Activated T-helper 17 cell treated with anti-CD3 and anti-CD28 coated beads, Interleukin-2, amount 50 U/mL, for 72 hours (primary cell): ENCODE measurements around the gene EDAR. TPM values are rescaled to one million over a fixed set of nuclear protein-coding genes. Genes with fewer than 3 reads are reported as not detected.
A peak's percentile ranks its signal among the peaks of the same experiment; 100 is the strongest.

Experiments used
- ATAC-seq: fragments of 150-1000 bp; cut with Tn5 transposase; replicated peaks from 2 replicates; pipeline ENCODE4 v1.10.0; 2021; ENCODE audit warnings: mild to moderate bottlenecking, moderate library complexity
- H3K27ac Mint-ChIP-seq: one replicate; pipeline ENCODE4 v1.8.0; 2022; ENCODE audit warnings: mixed read lengths
- H3K27me3 Mint-ChIP-seq: one replicate; pipeline ENCODE4 v1.8.0; 2022; ENCODE audit warnings: mixed read lengths
- H3K36me3 Mint-ChIP-seq: one replicate; pipeline ENCODE4 v1.8.0; 2022; ENCODE audit warnings: low read depth, mild to moderate bottlenecking, mixed read lengths
- H3K4me1 Mint-ChIP-seq: one replicate; pipeline ENCODE4 v1.8.0; 2022; ENCODE audit warnings: mixed read lengths
- H3K4me3 Mint-ChIP-seq: one replicate; pipeline ENCODE4 v1.8.0; 2022; ENCODE audit warnings: mild to moderate bottlenecking, mixed read lengths
- H3K9me3 Mint-ChIP-seq: one replicate; pipeline ENCODE4 v1.8.0; 2022; ENCODE audit warnings: mixed read lengths
- total RNA-seq, 2 donors: library from RNA; stranded (reverse); gene quantifications; one replicate each; pipeline ENCODE4 v1.2.3, GENCODE V29; 2022

EDAR gene
- total RNA-seq, 2 donors from 2014 or later: not detected

DNA sequence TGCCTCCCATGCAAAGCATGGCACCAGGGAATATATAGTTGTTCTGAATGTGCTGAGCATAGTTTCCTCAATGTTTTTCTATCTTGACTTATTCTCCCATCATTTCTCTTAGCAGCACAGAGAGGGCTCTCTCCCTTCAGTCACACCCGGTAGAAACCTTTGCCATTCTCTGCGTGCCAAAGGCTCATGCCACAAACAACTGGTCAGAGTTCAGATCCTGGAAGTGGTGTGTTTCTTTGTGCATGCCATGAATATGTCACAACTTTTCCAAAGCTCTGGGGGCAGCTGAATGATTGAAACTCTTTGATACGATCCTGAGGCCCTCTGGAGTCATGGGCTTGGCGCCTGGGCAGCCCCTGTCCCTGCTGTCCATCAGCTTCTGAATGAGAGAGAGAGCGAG is 28.0 kb upstream of the EDAR start:
- Mint-ChIP-seq H3K27ac (no peak overlapping the region), H3K4me3 (no peak overlapping the region), H3K4me1 (peaks cover 5% of the 10 kb centered on the region), H3K36me3 (no peaks in the 10 kb centered on the region), H3K9me3 (no peaks in the 10 kb centered on the region), H3K27me3 (no peaks in the 10 kb centered on the region)
- ATAC-seq: no peak

DNA sequence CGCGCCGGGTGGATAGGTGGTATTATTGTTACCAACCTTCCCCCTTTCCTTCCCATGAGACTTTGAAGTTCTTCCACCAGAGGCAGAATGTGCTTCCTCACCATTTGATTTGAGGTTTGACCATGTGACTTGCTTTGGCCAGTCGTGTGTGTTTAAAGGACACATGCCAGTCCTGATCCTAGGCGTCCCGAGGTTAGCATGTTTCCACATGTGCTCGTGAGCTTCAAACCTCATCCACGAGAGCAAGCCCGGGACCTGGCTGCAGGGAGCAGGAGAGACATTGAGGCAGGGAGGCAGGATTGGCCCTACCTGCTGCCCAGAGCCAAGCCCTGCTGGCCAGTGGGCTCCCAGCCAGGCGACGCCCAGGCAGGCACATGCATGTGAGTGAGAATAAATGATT is 27.4 kb upstream of the EDAR start:
- H3K4me3 Mint-ChIP-seq: no peak overlapping the region
- H3K27ac Mint-ChIP-seq: no peak overlapping the region
- no peak for ATAC-seq
- peaks cover 5% of the 10 kb centered on the region for H3K4me1 Mint-ChIP-seq
- H3K27me3 Mint-ChIP-seq: no peaks in the 10 kb centered on the region
- no peaks in the 10 kb centered on the region for H3K36me3 Mint-ChIP-seq
- H3K9me3 Mint-ChIP-seq: no peaks in the 10 kb centered on the region

GRCh38 chr2:109014476-109014875 is 25.5 kb upstream of the EDAR start:
- H3K4me3 Mint-ChIP-seq: no peak overlapping the region
- no peak for ATAC-seq
- no peak overlapping the region for H3K27ac Mint-ChIP-seq

DNA sequence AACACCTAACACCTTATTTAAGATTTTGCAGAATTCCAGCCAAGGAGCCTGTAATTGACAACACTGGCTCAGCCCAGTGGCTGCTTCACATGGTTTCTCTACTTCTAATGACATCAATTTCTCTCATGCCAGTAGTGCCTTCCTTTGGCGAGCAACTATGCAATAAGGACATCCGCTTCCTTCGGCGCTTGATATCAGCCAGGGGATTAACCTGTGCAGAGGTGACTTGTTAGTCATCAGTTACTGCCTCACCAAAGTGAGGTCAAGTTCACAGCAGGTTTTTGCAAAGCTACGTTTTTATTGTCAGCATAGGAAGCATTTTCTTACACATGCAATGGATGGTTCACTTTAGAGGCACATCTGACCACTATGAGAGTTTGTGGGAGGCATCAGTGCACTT is 24.0 kb upstream of the EDAR start:
- H3K36me3 Mint-ChIP-seq: no peaks in the 10 kb centered on the region
- no peaks in the 10 kb centered on the region for H3K27me3 Mint-ChIP-seq
- no peak overlapping the region for H3K27ac Mint-ChIP-seq
- no peak for ATAC-seq
- H3K9me3 Mint-ChIP-seq: no peaks in the 10 kb centered on the region
- H3K4me1 Mint-ChIP-seq: peaks cover 7% of the 10 kb centered on the region
- no peak overlapping the region for H3K4me3 Mint-ChIP-seq

More at GRCh38 chr2:109014476-109014875, 25.5 kb upstream of the EDAR start:
- H3K36me3 Mint-ChIP-seq: no peaks in the 10 kb centered on the region
- peaks cover 7% of the 10 kb centered on the region for H3K4me1 Mint-ChIP-seq
- H3K9me3 Mint-ChIP-seq: no peaks in the 10 kb centered on the region
- no peaks in the 10 kb centered on the region for H3K27me3 Mint-ChIP-seq

DNA sequence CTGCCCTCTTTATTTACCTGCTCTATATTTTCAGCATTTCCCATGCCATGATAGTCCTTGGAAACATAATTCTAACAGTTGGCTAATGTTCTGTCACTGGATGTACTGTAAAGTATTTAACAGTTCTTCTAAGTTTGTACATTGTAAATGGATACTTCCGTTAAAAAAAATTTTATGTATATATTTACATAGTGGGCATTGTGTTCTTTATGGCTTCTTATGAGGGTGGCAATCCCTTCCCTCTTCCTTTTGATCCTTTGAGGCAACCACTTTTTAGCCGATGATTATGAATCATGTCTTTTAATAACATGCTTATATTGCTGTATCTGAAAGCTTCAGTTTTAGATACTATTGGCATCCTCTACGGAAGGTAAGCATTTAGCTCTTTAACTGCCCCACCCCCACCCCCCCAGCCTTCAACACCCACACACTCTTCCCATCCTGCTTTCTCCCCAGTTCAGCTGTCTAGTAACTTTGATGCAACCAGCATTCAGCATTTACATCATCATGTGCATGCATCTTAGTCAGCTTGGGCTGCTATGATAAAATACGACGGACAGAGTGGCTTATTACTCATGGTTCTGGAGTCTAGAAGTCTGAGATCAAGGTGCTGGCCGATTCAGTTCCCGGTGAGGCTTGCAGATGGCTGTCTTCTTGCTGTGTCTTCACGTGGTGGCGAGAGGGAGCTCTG is 21.0 kb upstream of the EDAR start:
- ATAC-seq: no peak
- Mint-ChIP-seq H3K4me1 (peaks cover 7% of the 10 kb centered on the region), H3K4me3 (no peak overlapping the region), H3K27ac (no peak overlapping the region), H3K9me3 (no peaks in the 10 kb centered on the region), H3K36me3 (no peaks in the 10 kb centered on the region), H3K27me3 (no peaks in the 10 kb centered on the region)

GRCh38 chr2:109006971-109007370 is 18.0 kb upstream of the EDAR start:
- Mint-ChIP-seq H3K36me3 (no peaks in the 10 kb centered on the region), H3K27ac (no peak overlapping the region), H3K4me3 (no peak overlapping the region), H3K4me1 (peaks cover 7% of the 10 kb centered on the region), H3K9me3 (no peaks in the 10 kb centered on the region), H3K27me3 (no peaks in the 10 kb centered on the region)
- no peak for ATAC-seq

DNA sequence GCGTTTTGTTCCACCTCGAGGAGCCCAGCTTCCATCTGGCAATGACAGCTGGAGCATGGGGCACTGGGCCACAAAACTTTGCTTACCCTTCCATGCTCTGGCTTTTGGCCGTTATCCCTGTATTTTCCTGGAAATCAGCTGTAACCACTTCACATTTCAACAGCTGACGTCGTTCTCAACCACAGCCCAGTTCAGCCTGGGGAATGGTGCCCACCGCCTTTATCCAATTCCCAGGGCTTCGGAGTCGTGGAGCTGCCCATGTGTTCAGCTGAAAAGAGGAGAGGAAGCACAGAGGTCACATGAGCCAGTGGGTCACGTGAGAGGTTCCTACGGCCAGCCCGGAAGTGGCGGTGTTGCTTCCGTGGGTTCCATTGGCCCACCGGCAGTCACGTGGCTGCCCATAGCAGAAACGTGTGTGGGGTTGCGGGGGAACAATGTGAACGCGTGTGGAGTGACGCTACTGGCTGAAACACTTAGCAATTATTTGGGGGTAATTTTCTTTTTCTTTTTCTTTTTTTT is 16.7 kb upstream of the EDAR start:
- Mint-ChIP-seq H3K9me3 (no peaks in the 10 kb centered on the region), H3K36me3 (no peaks in the 10 kb centered on the region), H3K4me1 (peaks cover 4% of the 10 kb centered on the region), H3K27me3 (no peaks in the 10 kb centered on the region), H3K27ac (no peak overlapping the region), H3K4me3 (no peak overlapping the region)
- no peak for ATAC-seq

GRCh38 chr2:109001201-109001600 is 12.2 kb upstream of the EDAR start:
- Mint-ChIP-seq H3K9me3 (no peaks in the 10 kb centered on the region), H3K27ac (no peak overlapping the region), H3K36me3 (no peaks in the 10 kb centered on the region), H3K27me3 (no peaks in the 10 kb centered on the region), H3K4me3 (no peak overlapping the region), H3K4me1 (no peaks in the 10 kb centered on the region)
- no peak for ATAC-seq

DNA sequence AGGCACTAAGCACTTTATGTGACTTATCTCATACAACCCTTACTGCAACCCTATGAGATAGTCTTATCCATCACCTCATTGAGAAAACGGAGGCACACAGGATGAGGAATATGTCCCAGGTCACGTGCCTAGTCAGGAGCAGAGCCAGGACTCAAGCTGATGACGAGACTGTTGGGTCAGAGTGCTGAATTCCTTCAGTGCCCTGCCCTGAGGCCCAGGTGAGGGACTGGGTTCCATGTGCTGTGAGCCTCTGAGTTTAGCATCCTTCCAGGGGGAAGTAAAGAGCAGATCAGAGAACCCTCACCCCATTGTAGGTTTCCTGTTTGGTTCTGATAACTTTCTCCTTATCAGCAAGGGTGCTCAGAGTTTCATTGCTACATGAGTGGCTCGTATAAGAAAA is 11.7 kb upstream of the EDAR start:
- Mint-ChIP-seq H3K9me3 (no peaks in the 10 kb centered on the region), H3K4me1 (no peaks in the 10 kb centered on the region), H3K36me3 (no peaks in the 10 kb centered on the region), H3K27me3 (no peaks in the 10 kb centered on the region), H3K4me3 (no peak overlapping the region), H3K27ac (no peak overlapping the region)
- ATAC-seq: no peak

- no peaks in the 10 kb centered on the region for H3K4me1 Mint-ChIP-seq
- no peaks in the 10 kb centered on the region for H3K9me3 Mint-ChIP-seq
- H3K4me3 Mint-ChIP-seq: no peak overlapping the region
- no peak overlapping the region for H3K27ac Mint-ChIP-seq
- ATAC-seq: no peak
- H3K36me3 Mint-ChIP-seq: no peaks in the 10 kb centered on the region
- no peaks in the 10 kb centered on the region for H3K27me3 Mint-ChIP-seq
Observed at GRCh38 chr2:108998911-108999310, 9.9 kb upstream of the EDAR start.

- Mint-ChIP-seq H3K4me1 (peaks cover 4% of the 10 kb centered on the region), H3K27ac (no peak overlapping the region), H3K36me3 (no peaks in the 10 kb centered on the region), H3K4me3 (no peak overlapping the region), H3K27me3 (peaks cover under 1% of the 10 kb centered on the region), H3K9me3 (no peaks in the 10 kb centered on the region)
- no peak for ATAC-seq
Observed at GRCh38 chr2:108994178-108994577, 5.2 kb upstream of the EDAR start.

DNA sequence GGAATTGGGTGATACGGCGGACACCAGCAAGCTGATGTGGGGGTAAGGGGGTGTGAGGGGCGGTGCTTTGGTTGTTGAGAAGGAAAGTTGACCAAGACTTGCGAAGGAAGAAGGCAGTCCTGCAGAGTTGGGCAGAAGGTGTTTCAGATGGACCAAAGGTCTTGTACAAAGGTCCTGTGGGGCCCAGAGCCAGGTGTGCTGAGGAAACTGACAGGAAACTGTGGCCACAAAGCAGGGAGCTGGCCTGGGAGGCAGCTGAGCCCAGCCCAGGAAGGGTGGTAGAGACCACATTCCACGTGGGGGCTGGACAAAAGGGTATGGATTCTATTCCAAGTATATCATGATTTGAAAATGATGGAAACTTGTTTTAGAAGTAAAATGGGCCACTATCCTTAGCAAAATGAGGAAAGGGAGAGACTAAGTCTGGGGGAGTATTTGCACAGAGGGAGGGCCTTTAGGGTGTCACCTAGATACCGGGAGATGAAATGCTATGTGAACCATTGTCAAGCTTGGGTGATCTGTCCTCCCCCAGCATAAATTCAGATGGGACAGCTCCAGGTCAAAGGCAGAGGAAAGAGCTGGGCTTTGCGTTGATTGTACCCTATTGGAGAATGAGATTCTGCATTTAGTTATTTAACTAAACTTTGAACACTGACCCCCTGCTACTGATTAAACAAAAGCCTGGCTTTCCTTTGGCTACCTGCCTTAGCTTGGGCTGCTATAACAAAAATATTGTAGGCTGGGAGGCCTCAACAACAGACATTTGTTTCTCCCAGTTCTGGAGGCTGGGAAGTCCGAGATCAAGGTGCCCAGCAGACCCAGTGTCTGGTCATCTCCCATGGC is 4.3 kb upstream of the EDAR start:
- ATAC-seq: no peak
- Mint-ChIP-seq H3K4me1 (peaks cover 8% of the 10 kb centered on the region), H3K27ac (no peak overlapping the region), H3K4me3 (no peak overlapping the region), H3K9me3 (no peaks in the 10 kb centered on the region), H3K36me3 (no peaks in the 10 kb centered on the region), H3K27me3 (peaks cover 8% of the 10 kb centered on the region)

GRCh38 chr2:108988076-108988795 is 784 bp downstream of the EDAR start:
- Mint-ChIP-seq H3K27me3 (peaks cover 8% of the 10 kb centered on the region), H3K27ac (no peak overlapping the region), H3K4me1 (peaks cover 15% of the 10 kb centered on the region), H3K36me3 (no peaks in the 10 kb centered on the region), H3K4me3 (peak overlapping the region; percentile 70), H3K9me3 (no peaks in the 10 kb centered on the region)
- no peak for ATAC-seq

- peak overlapping the region; percentile 26 for H3K4me3 Mint-ChIP-seq
- H3K27me3 Mint-ChIP-seq: peaks cover 8% of the 10 kb centered on the region
- H3K9me3 Mint-ChIP-seq: no peaks in the 10 kb centered on the region
- ATAC-seq: no peak
- H3K27ac Mint-ChIP-seq: no peak overlapping the region
- peaks cover 15% of the 10 kb centered on the region for H3K4me1 Mint-ChIP-seq
- H3K36me3 Mint-ChIP-seq: no peaks in the 10 kb centered on the region
Observed at GRCh38 chr2:108986916-108987510, 2.0 kb downstream of the EDAR start.
